GM20431 (cell line): Measurements from ENCODE around the gene LCLAT1.
"Not testable (repeated sequence)": the region's sequence is repeated elsewhere in the genome, so short reads cannot be mapped to it uniquely, and the experiment has no call there.

ENCODE experiments used
- in situ Hi-C: fragments of 300-500 bp; cut with MseI, MboI; formaldehyde crosslinking; loops from one replicate; pipeline ENCODE4 v1.15.0; 2020; ENCODE audit warnings: low sequenced_read_pairs; ENCODE audit not compliant: unreplicated experiment

LCLAT1 gene

DNA sequence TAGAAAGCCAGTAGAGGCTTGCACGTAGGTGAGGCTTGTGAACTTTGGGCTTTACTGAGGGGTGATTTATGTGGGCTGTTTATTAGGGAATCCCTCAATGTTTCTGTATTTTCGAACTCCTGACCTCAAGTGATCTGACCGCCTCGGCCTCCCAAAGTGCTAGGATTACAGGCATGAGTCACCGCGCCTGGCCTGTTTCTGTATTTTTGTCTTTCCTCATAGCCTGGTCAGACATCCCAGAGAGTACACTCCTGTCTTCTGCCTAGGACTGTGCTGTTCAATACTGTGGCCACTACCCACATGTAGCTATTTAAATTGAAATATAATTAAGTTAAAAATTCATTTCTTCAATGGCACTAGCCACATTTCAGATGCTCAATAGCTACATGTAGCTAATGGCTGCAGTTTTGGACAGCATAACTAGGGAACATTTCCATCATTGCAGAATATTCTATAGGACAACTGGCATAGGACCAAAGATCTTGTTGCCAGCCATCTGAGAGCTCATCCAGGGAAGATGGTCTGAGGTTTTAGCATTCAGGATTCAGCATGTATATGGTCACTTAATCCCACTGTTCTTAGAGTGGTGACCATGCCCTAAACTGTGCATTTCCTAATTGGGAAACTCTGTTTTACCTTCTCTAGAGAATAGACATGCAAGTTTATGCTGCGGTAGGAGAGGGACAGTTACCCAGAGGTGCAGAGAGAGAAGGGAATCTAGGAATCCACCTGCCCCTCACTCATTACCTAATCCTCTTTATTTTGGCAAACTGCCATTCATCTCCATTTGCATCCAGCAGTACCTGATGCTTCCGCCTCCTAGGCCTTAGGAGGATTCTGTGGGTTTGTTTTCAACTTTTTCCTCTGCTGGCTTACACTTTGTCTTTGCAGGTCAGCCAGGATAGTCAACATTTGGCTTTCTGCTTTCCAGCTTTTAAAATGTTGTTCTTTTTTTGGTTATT lies 64.4 kb downstream of the LCLAT1 start:
- in situ Hi-C loops, result no loop called here

DNA sequence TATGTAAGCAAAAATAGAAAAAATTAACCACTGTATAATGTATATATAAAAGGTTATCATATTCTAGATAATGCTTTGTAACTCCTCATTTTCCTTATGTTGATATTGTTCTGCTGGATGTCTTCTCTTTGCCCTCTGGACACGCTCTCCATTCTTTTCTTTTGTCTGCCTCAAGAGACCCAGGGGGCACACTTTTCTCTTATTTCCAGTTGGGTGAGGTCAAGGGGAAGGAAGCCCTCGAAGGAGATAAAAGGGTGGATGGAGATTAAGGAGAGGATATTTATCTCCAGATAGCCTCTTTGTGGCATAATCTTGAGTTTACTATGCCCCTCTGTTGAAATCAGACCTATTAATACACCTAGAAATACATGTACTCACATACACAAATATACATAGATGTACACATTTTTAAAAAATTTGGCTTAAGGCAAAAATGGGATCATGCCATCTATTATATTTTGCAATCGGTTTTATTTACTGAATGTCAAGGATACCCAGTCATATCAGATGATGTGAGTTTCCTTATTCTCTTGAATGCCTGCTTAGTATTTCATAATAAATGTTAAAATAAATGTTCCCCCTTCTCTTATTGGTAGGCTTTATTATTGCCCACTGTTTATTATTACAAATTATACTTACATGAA lies 65.3 kb downstream of the LCLAT1 start:
- in situ Hi-C loops, result no loop called here

DNA sequence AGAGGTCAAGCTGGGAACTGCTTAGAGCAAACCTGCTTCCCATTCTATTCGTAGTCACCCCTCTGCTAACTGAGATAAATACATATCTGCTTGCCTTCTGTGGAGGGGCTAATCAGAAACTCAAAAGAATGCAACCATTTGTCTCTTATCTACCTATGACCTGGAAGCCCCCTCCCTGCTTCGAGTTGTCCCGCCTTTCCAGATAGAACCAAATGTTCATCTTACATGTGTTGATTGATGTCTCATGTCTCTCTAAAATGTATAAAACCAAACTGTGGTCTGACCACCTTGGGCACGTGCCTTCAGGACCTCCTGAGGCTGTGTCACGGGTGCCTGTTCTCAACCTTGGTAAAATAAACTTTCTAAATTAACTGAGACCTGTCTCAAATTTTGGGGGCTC lies 66.6 kb downstream of the LCLAT1 start:
- in situ Hi-C loops, result not testable (repeated sequence)

DNA sequence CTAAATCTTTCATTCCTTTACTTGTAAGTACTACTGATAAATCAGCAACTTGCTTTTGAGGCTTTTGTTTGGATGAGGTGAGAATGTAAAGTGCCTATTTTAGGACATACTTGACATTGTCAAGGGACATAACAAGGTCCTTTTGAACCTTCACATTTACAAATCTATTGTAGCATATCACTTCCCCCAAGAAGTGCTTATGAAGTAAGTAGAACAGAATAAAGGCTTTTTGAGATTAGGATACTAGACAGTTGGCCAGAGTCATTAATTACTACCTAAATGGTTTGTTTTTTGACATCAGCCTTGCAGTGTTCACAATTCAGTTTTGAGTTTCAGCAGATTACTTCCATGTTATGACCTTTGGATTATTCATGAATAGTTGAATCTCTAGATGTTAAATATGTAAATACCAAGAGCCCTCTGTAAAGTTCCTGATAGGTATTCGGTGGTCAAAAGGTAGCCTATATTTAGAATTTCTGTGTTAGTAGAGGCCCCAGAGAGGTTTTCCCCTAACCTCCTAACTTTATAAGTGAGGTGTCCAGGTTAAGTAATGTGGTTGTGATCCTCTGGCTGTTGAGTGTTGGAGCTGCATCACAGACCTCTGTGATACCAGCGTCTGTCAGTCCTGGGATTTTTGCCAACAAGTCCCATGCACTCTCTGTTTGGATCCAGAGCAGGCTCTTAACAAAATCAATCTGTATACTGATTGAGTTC lies 67.2 kb downstream of the LCLAT1 start:
- in situ Hi-C loops, result no loop called here

DNA sequence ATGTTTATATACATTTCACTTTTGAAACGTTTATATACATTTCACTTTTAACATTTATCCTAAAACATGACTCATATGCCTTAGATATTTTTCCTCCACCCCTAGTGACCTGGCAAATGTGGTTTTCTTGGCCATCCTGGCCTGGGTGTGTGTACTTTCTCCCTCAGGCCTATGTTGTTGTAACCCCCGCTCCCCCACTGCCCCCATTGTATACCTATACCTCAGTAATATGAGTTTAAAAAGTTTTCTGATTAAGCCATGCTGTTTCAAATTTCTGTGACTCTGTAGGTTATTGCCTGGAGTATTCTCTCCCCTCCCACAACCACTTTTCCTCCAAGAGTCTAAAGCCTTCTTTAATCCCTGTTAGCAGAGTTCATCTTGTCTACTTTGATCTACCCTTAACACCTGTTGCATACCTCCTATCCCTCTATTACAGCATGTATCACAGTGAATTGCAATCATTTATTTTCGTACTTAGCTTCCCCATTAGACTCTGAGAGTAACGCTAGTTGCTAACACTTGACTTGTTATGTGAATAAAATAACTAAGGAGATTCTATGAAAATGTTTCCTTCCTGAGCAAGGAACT lies 67.9 kb downstream of the LCLAT1 start:
- in situ Hi-C loops, result no loop called here

DNA sequence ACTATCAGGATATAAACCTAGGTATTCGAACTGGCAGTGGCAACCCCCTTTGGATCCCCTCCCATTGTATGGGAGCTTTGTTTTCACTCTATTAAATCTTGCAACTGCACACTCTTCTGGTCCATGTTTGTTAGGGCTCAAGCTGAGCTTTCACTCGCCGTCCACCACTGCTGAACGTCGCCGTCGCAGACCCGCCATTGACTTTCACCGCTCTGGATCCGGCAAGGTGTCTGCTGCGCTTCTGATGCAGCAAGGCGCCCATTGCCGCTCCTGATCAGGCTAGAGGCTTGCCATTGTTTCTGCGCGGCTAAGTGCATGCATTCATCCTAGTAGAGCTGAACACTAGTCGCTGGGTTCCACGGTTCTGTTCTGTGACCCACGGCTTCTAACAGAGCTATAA lies 69.1 kb downstream of the LCLAT1 start:
- in situ Hi-C loops, result no loop called here

DNA sequence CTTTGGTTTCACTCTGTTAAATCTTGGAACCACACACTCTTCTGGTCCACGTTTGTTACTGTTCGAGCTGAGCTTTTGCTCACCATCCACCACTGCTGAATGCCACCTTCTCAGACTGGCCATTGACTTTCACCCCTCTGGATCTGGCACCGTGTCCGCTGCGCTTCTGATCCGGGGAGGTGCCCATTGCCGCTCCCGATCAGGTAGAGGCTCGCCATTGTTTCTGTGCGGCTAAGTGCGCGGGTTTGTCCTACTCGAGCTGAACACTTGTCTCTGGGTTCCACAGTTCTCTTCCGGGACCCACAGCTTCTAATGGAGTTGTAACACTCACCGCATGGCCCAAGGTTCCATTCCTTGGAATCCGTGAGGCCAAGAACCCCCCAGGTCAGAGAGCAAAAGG lies 72.8 kb downstream of the LCLAT1 start:
- in situ Hi-C loops, result no loop called here

DNA sequence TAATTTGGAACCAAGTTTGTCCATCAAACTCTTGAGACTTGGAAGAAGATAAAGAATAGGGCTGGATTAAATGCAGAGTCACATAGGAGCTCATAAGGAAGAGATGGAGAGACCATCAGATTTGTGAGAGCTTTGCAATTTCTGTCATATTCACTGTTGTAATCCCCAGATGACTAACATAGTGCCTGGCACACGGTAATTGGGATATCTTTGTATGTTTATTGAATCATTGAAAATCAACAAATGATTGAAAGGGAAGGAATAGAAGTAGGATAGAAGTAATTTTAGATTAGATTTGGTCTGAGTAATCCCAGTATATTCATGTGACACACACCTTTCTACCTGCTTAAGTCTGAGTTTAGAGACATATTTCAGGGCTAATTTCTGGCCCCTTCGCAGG lies 75.4 kb downstream of the LCLAT1 start:
- in situ Hi-C loops, result no loop called here

DNA sequence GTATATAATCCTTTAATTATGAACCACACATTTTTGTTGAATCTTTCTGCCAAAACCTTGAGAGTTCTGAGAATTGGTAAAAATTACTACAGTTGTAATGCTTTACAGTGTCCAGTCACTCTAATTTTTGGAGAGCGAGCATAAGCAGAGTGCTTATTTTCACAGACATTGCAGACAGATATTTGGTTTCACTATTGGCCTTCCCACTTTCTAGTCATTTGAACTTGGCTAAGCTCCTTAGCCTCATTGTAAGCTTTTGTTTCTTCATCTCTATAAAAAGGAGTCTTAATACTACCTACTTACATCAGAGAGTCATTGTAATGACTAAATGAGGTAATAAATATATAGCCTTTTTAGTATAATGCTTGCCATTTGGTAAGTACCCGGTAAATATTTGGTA lies 80.4 kb downstream of the LCLAT1 start:
- in situ Hi-C loops, result no loop called here

DNA sequence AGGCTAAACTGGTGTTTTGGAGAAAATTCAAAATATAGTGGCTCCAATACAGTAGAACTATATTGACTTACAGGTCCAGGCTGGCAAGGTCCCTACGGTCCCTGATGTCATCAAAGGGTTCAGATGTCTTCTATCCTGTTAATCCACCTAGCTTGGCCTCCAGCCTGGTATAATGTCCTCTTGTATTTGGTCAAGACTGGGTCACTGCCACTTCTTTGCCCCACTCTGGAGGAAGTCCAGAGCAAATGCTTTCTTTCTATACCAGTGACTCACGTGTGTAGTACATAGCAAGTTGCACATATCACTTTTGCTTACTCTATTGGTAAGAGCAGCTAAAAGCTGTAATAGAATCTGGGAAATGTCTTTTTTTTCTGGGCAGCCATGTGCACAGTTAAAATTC lies 80.8 kb downstream of the LCLAT1 start:
- in situ Hi-C loops, result no loop called here

DNA sequence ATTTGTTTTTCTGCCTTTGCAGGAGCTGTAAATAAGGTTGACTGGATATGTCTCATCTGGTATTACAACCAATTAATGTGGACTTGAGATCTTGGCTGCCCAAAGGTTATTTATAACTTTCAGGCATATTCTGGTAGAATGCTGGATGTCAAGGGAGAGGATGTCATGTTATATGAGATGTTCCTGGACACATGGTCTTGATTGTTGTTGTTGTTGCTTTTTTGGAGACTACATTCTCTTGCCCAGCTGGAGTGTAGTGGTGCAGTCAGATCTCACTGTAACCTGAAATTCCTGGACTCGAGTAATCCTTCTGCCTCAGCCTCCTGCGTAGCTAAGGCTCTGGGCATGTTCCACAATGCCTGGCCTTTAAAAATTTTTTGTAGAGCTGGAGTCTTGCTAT lies 83.3 kb downstream of the LCLAT1 start:
- in situ Hi-C loops, result no loop called here

DNA sequence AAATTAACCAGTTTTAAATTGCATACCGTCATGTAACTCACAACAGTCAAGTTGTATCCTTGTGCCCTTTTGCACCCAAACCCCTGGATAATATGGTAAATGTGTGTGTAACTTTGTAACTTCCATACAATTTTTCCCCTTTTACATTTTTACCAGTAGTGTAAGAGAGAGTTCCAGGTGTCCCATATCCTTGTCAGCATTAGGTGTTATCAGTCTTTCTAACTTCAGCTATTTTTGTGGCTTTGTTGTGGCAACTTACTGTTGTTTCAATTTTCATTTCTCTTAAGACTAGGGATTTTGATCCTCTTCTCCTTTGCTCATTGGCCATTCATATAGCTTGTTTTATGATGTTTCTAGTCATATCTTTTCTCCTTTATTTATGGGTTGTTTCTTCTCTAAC lies 94.6 kb downstream of the LCLAT1 start:
- in situ Hi-C loops, result no loop called here

DNA sequence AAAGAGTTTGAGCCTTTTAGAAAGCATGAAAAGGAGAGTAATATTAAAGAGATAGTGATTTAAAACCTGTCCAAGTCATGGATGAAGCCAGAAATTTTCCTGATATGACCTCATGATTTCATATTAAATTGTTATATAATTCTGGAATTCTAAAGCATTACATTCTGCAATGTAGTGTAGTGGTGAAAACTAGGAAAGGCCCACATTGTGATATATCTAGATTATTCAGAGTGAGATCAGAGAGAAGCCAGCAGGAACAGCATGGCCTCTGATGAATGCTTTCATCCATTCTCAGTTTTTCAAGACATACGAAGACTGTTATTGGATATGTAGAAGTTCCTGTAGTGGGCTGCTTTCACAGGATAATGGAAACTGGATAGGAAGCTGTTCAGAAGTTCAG lies 98.8 kb downstream of the LCLAT1 start:
- in situ Hi-C loops, result no loop called here

DNA sequence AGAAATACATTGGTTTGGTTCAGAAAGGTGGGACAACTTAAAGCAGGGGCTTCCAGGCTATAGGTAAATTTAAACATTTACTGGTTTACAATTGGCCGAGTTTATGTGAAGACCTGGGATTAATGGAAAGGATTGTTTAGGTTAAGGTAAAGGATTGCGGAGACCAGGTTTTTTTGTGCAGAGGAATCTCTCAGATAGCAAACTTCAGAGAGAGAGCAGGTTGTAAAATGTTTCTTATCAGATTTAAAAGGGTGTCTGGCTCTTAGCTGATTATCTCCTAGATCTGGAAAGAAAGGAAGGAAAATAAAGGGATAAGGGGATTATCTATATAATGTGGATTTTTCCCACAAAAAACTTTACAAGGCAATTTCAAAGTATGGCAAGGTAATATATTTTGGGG lies 101.3 kb downstream of the LCLAT1 start:
- in situ Hi-C loops, result no loop called here

DNA sequence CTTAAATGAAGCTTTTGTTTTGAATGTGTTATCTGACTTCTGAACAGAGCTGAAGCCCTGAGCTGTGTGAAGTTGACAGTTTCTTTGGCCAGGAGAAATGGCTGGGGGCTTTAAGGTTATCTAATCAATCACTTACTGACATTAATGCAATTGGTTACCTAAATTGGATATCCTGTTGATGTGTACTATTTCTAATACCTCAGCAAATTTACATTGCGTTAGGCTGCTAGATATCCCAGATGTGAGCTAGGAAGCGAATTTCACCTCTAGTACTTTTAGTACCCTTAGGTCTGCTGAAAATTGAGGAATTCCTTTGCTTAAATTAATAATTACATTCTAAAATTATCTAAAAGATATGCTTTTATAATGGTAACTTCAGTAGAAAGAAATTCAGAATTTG lies 102.0 kb downstream of the LCLAT1 start:
- in situ Hi-C loops, result no loop called here

DNA sequence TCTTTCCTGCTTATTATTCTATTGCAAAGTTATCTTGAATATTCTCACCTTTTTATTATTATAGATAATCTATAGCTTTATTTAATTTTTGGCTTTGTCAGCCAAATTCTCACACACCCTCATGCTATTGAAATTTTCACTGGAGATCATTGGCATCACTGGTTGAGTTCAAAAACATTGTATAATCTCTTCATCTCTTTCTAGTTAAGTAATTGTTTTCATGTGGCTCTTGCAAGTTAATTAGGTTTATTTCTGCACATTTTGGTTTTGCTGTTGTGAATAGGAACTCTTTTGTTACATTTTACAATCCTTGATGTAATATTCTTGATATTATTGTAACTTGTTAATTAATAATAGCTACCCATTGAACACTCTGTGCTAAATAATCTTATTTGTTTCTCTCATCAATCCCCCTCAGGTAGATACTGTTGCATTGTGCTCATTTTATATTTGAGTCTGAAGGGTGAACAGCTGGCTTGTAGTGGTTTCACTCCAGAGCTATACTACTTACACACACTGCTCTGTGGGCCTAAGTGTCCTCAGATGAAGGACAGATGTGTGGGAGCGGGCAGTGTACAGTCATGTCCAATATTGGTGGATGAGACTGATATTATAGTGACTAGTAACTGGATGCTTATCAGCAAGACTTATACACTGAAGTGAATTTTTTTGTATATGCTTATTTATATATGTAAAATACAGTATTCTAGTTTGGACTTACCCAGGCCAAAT lies 112.7 kb downstream of the LCLAT1 start:
- in situ Hi-C loops, result no loop called here

DNA sequence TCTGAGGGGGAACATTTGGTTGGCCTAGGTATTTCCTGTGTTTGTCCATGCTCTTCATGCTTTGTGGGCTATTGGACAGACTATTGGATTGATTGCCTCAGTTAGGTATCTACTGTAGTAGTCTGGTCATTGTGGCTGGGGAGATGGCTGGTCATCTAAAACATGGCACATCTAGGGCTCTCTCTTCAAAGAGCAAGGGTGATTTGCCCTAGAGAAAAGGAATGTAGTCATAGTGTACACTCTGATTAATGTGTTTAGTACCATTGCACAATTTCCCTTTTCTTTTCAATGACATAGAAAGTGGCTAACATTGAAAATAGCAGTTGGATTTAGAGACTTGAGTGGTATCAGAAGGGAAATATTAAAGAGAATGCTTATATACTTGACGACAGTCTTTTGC lies 114.3 kb downstream of the LCLAT1 start:
- in situ Hi-C loops, result no loop called here

DNA sequence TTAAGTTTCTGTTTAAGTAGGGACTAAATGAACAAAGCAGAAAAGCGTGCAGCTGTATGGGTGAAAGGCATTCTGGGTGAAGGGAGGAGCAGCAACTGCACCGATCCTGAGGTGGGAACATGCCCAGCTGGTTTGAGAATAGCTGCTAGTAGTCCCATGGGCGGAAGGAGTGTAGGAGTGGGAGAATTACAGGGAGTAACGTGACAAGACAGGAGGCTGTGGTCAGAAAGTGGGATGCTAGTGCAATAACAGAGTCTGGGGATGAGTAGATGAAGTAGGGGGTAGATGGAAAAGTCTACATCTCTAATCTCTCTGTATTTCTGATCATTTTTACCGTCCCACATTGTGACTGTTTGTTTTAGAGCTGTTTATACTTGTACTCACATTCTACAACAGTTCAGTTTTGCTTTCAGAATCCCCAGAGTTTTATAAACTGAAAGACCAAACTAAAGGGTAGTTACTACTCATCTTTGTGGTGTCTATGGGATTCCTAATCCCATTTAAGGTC lies 118.9 kb downstream of the LCLAT1 start:
- in situ Hi-C loops, result no loop called here

DNA sequence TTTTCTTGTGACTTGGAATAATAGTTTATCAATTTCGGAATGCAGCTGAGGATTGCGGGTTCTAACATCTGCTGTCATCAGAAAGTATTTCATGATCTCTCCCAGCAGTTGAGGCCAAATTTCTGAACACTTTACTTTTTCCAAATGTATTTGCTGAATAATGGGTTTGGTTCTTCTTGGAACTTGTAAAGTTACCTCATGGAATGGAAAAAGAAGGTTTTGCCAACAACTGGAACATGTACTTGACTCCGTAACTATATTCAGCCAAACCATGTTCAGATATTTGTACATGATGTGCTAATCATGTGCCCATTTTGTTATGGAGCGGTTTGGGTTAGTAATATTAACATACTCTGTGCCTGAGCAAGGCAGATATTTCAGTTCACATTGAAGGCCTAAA lies 119.6 kb downstream of the LCLAT1 start:
- in situ Hi-C loops, result no loop called here

DNA sequence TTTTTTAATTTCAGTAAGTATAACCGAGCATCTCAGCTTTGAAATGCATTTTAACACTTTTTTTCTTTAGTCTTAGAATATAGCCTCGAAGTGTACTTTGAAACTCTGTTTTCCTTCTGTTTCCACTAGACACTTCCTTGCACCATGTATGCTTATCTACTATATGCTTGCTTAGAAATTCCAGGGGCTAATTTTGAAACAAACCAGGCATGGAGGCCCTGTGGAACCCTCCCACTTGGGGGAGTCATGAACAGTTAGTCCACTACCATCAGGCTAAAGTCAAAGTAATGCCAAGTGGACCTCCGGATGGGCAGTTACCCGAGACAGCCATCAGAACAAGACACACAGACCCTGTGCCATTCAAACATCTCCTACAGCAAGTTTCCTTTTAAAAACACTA lies 120.3 kb downstream of the LCLAT1 start:
- in situ Hi-C loops, result no loop called here
